GM23338 (cell line): ENCODE data around the gene ST6GALNAC1. TPM values are rescaled to one million over a fixed set of nuclear protein-coding genes. Genes with fewer than 3 reads are reported as not detected.

Experiments used
- ATAC-seq: fragments of 200-7000 bp; cut with Tn5 transposase; 3 replicates; pipeline ENCODE4 v1.9.1; 2020
- DNase-seq: peaks from one replicate; pipeline ENCODE4 v3.0.0-alpha.2; 2015; ENCODE audit warnings: low spot score
- H2AFZ ChIP-seq: fragments of 200-600 bp; sonication (generic); 2 replicates; pipeline ENCODE4 v1.8.0; 2016; ENCODE audit warnings: antibody characterized with exemption, mild to moderate bottlenecking, moderate library complexity
- H3F3A ChIP-seq: fragments of 200-600 bp; sonication (generic); replicated peaks from 2 replicates; pipeline ENCODE4 v1.8.0; 2017; ENCODE audit warnings: antibody characterized with exemption, mixed run types, low read depth
- H3K27ac ChIP-seq: fragments of 200-600 bp; sonication (generic); 2 replicates; pipeline ENCODE4 v1.6.1; 2016; ENCODE audit warnings: low read depth
- H3K27me3 ChIP-seq: fragments of 200-600 bp; sonication (generic); 2 replicates; pipeline ENCODE4 v1.8.0; 2016; ENCODE audit warnings: mild to moderate bottlenecking, mixed run types, moderate library complexity; ENCODE audit not compliant: insufficient read depth
- H3K36me3 ChIP-seq: fragments of 200-600 bp; sonication (generic); 2 replicates; pipeline ENCODE4 v1.8.0; 2016; ENCODE audit warnings: mild to moderate bottlenecking; ENCODE audit not compliant: insufficient read depth
- H3K4me1 ChIP-seq: fragments of 200-600 bp; sonication (generic); 2 replicates; pipeline ENCODE4 v1.8.0; 2016; ENCODE audit warnings: mild to moderate bottlenecking, moderate library complexity; ENCODE audit not compliant: insufficient read depth
- H3K4me2 ChIP-seq: fragments of 200-600 bp; sonication (generic); 2 replicates; pipeline ENCODE4 v1.7.1; 2017; ENCODE audit warnings: mixed run types
- H3K4me3 ChIP-seq: fragments of 200-600 bp; sonication (generic); 2 replicates; pipeline ENCODE4 v1.6.1; 2016; ENCODE audit warnings: mixed run types
- H3K79me2 ChIP-seq: fragments of 200-600 bp; sonication (generic); replicated peaks from 2 replicates; pipeline ENCODE4 v1.8.0; 2017; ENCODE audit warnings: mild to moderate bottlenecking; ENCODE audit not compliant: insufficient read depth
- H3K9me2 ChIP-seq: fragments of 200-600 bp; sonication (generic); 2 replicates; pipeline ENCODE4 v1.8.0; 2017; ENCODE audit not compliant: insufficient read depth
- H4K20me1 ChIP-seq: fragments of 200-600 bp; sonication (generic); replicated peaks from 2 replicates; pipeline ENCODE4 v1.8.0; 2017; ENCODE audit warnings: mild to moderate bottlenecking; ENCODE audit not compliant: insufficient read depth
- H3K27ac Mint-ChIP-seq: 2 replicates; pipeline ENCODE4 v1.8.0; 2020; ENCODE audit warnings: inconsistent platforms, mild to moderate bottlenecking, moderate library complexity, mixed read lengths
- H3K27me3 Mint-ChIP-seq: 3 replicates; pipeline ENCODE4 v1.8.0; 2022; ENCODE audit warnings: low read depth, mild to moderate bottlenecking, moderate library complexity, mixed read lengths, inconsistent platforms; ENCODE audit not compliant: insufficient read depth, poor library complexity
- H3K36me3 Mint-ChIP-seq: 3 replicates; pipeline ENCODE4 v1.8.0; 2021; ENCODE audit warnings: low read depth, mild to moderate bottlenecking, inconsistent platforms, moderate library complexity, mixed read lengths
- H3K4me1 Mint-ChIP-seq: 3 replicates; pipeline ENCODE4 v1.8.0; 2020; ENCODE audit warnings: mild to moderate bottlenecking, inconsistent platforms, mixed read lengths
- H3K4me3 Mint-ChIP-seq: 3 replicates; pipeline ENCODE4 v1.8.0; 2021; ENCODE audit warnings: moderate library complexity, mild to moderate bottlenecking, inconsistent platforms, mixed read lengths
- H3K9me3 Mint-ChIP-seq: 3 replicates; pipeline ENCODE4 v1.8.0; 2020; ENCODE audit warnings: moderate library complexity, mild to moderate bottlenecking, inconsistent platforms, mixed read lengths
- ETS1 ChIP-seq: IDR thresholded peaks from 2 replicates; pipeline ENCODE4 v1.6.1; 2016; ENCODE audit warnings: antibody characterized with exemption
- EZH2 ChIP-seq: fragments of 200-600 bp; sonication (generic); IDR thresholded peaks from one replicate; pipeline ENCODE4 v1.8.0; 2017; ENCODE audit warnings: antibody characterized with exemption, mild to moderate bottlenecking, low read depth; ENCODE audit not compliant: unreplicated experiment
- EZH2phosphoT487 ChIP-seq: fragments of 200-600 bp; sonication (generic); IDR thresholded peaks from one replicate; pipeline ENCODE4 v1.8.1; 2018; ENCODE audit warnings: antibody characterized with exemption; ENCODE audit not compliant: unreplicated experiment
- NANOG ChIP-seq: IDR thresholded peaks from 2 replicates; pipeline ENCODE4 v1.6.1; 2016; ENCODE audit warnings: antibody characterized with exemption, borderline replicate concordance
- POLR2AphosphoS5 ChIP-seq: IDR thresholded peaks from 2 replicates; pipeline ENCODE4 v1.6.1; 2016; ENCODE audit warnings: antibody characterized with exemption, low read depth
- ZNF331 ChIP-seq: fragments of 250-450 bp; sonication (Bioruptor Pico); IDR thresholded peaks from 2 replicates; pipeline ENCODE4 v1.5.0; 2020; ENCODE audit warnings: low read depth, mild to moderate bottlenecking, moderate library complexity
- ZNF462 ChIP-seq: fragments of 250-450 bp; sonication (Bioruptor Pico); IDR thresholded peaks from 2 replicates; pipeline ENCODE4 v1.5.0; 2020; ENCODE audit warnings: mild to moderate bottlenecking, moderate library complexity
- polyA plus RNA-seq: library from polyadenylated mRNA; unstranded; fragments of >200 nt; fragmentation: Nextera tagmentation; extraction: Ambion mirVana; gene quantifications from 2 replicates; pipeline ENCODE4 v1.2.1, GENCODE V29; 2016
- total RNA-seq: library from RNA; depleted of rRNA; stranded (reverse); fragments of >200 nt; shearing (Covaris generic); gene quantifications from 2 replicates; pipeline ENCODE4 v1.2.3, GENCODE V29; 2014

ST6GALNAC1 gene
- total and polyA plus RNA-seq, 2 experiments from 2014 or later: not detected

- Mint-ChIP-seq H3K4me1 (peaks cover 16% of the 10 kb centered on the region), H3K27me3 (peaks cover 13% of the 10 kb centered on the region), H3K4me3 (no peak overlapping the region), H3K36me3 (no peaks in the 10 kb centered on the region; the same call in 2 of the 3 replicates), H3K9me3 (no peaks in the 10 kb centered on the region), H3K27ac (no peak overlapping the region)
- Histone ChIP-seq H3K36me3 (no peaks in the 10 kb centered on the region), H2AFZ (no peak overlapping the region), H3F3A (no peaks in the 10 kb centered on the region), H3K9me2 (peaks cover 2% of the 10 kb centered on the region; the same call in 1 of the 2 replicates), H3K27me3 (no peaks in the 10 kb centered on the region), H4K20me1 (no peaks in the 10 kb centered on the region), H3K79me2 (no peaks in the 10 kb centered on the region), H3K4me2 (no peak overlapping the region), H3K27ac (no peak overlapping the region), H3K4me1 (no peaks in the 10 kb centered on the region; the same call in 1 of the 2 replicates), H3K4me3 (no peak overlapping the region)
- no peak for ATAC-seq
- no peak for DNase-seq
- TF ChIP-seq ZNF462 (no peak), POLR2AphosphoS5 (no peak), EZH2phosphoT487 (no peak), ZNF331 (CRISPR knock-in tag) (no peak), EZH2 (no peak), ETS1 (no peak), NANOG (no peak)
These were observed 34.8 kb upstream of the ST6GALNAC1 start for GRCh38 chr17:76678330-76678729.
